Loucy (cell line): ENCODE measurements around the gene GSX1.

Source experiments
- CTCF ChIP-seq: fragments of 200-600 bp; sonication (generic); conservative IDR thresholded peaks from 2 replicates; pipeline ENCODE4 v1.5.1; 2014; ENCODE audit warnings: mild to moderate bottlenecking, antibody characterized with exemption, low read length
- EZH2phosphoT487 ChIP-seq: fragments of 200-600 bp; IDR thresholded peaks from 2 replicates; pipeline ENCODE4 v1.6.1; 2018; ENCODE audit warnings: antibody characterized with exemption, mild to moderate bottlenecking, moderate library complexity, borderline replicate concordance

- no peak for TF ChIP-seq CTCF
- TF ChIP-seq EZH2phosphoT487 = no peak
Observed at GRCh38 chr13:27774169-27774568, 18.1 kb upstream of the GSX1 start.
